Neural progenitor cell (in vitro differentiated cells): ENCODE results near the gene NCKAP5.

Experiments used
- CTCF ChIP-seq: fragments of 200-600 bp; sonication (generic); IDR thresholded peaks from 2 replicates; pipeline ENCODE4 v1.5.1; 2017; ENCODE audit warnings: antibody characterized with exemption, mild to moderate bottlenecking
- EZH2phosphoT487 ChIP-seq: fragments of 200-600 bp; sonication (generic); IDR thresholded peaks from 2 replicates; pipeline ENCODE4 v1.6.1; 2017; ENCODE audit warnings: antibody characterized with exemption

- no peak for TF ChIP-seq CTCF
- TF ChIP-seq EZH2phosphoT487, result no peak
Observed at GRCh38 chr2:133497951-133498565, 70.2 kb downstream of the NCKAP5 start.
